Measurements from ENCODE around the gene ZNF83. TPM values are rescaled to one million over a fixed set of nuclear protein-coding genes. Genes with fewer than 3 reads are reported as not detected.

ZNF83 gene
- total RNA-seq, 1 experiment from 2014 or later: 36.8 TPM

DNA sequence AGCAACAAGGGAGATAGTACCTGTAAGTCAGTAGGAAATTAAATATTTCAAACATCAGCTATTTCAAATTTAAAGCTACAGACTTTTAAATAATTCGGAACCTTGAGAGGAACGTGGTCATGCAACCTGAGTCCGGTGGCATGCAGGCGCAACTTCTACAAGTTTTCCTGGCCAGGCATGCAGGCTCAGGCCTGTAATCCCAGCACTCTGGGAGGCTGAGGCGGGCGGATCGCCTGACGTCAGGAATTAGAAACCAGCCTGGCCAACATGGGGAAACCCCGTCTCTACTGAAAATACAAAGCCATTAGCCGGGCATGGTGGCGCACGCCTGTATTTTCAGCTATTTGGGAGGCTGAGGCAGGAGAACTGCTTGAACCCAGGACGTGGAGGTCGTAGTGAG, 70.2 kb downstream of the ZNF83 start:
- ChIA-PET CTCF (no interaction called here), POLR2A (no interaction called here)
- Mint-ChIP-seq H3K4me3 (ENCODE audit: unreplicated experiment) (no peak overlapping the region), H3K27ac (ENCODE audit: unreplicated experiment) (no peak overlapping the region), H3K4me1 (ENCODE audit: low read depth, unreplicated experiment) (peaks cover 10% of the 10 kb centered on the region), H3K9me3 (ENCODE audit: unreplicated experiment) (peaks cover 19% of the 10 kb centered on the region), H3K27me3 (ENCODE audit: insufficient read depth, unreplicated experiment) (no peaks in the 10 kb centered on the region), H3K36me3 (ENCODE audit: insufficient read depth, unreplicated experiment) (peaks cover 61% of the 10 kb centered on the region)
- no peak for DNase-seq
- H3K4me1 ChIP-seq: 0 out of 2 replicates have a peak, but pooled peaks cover 3% of the 10 kb centered on the region
- TF ChIP-seq, protein P1, sequence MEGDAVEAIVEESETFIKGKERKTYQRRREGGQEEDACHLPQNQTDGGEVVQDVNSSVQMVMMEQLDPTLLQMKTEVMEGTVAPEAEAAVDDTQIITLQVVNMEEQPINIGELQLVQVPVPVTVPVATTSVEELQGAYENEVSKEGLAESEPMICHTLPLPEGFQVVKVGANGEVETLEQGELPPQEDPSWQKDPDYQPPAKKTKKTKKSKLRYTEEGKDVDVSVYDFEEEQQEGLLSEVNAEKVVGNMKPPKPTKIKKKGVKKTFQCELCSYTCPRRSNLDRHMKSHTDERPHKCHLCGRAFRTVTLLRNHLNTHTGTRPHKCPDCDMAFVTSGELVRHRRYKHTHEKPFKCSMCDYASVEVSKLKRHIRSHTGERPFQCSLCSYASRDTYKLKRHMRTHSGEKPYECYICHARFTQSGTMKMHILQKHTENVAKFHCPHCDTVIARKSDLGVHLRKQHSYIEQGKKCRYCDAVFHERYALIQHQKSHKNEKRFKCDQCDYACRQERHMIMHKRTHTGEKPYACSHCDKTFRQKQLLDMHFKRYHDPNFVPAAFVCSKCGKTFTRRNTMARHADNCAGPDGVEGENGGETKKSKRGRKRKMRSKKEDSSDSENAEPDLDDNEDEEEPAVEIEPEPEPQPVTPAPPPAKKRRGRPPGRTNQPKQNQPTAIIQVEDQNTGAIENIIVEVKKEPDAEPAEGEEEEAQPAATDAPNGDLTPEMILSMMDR (IDR thresholded peaks at IDR 0.05; ENCODE audit: insufficient read depth in 1 of 2, low read depth in 1 of 2, low read length in 1 of 2, severe bottlenecking in 1 of 2, unreplicated experiment in 1 of 2): no peak
- BruUV-seq (replicated peaks): no TSS peak
- peaks cover 21% of the 10 kb centered on the region; the same call in 1 of the 2 replicates for H3K9me3 ChIP-seq
- intact Hi-C loops (cut with micrococcal nuclease; ENCODE audit: unreplicated experiment): no loop called here
- no peak overlapping the region for H3K4me3 ChIP-seq (ENCODE audit: low read depth, low read length)
- no peaks in the 10 kb centered on the region for H3K27me3 ChIP-seq (replicated peaks; ENCODE audit: control insufficient read depth, insufficient read depth, low read length)
- H3K36me3 ChIP-seq (ENCODE audit: control insufficient read depth, insufficient read depth, low read length): peaks cover 1% of the 10 kb centered on the region; the same call in 1 of the 2 replicates

- TF ChIP-seq, protein P1 (IDR thresholded peaks at IDR 0.05; ENCODE audit: insufficient read depth in 1 of 2, low read depth in 1 of 2, low read length in 1 of 2, severe bottlenecking in 1 of 2, unreplicated experiment in 1 of 2): no peak
These were observed 71.6 kb downstream of the ZNF83 start for GRCh38 chr19:52566588-52566987.

GRCh38 chr19:52566121-52566520, 72.0 kb downstream of the ZNF83 start:
- Histone ChIP-seq H3K9me3 (peaks cover 21% of the 10 kb centered on the region; the same call in 1 of the 2 replicates), H3K36me3 (ENCODE audit: control insufficient read depth, insufficient read depth, low read length) (no peaks in the 10 kb centered on the region; the same call in 1 of the 2 replicates), H3K4me1 (0 out of 2 replicates have a peak, but pooled peaks cover 3% of the 10 kb centered on the region), H3K4me3 (ENCODE audit: low read depth, low read length) (no peak overlapping the region), H3K27me3 (replicated peaks; ENCODE audit: control insufficient read depth, insufficient read depth, low read length) (no peaks in the 10 kb centered on the region)
- TF ChIP-seq, protein P1 (IDR thresholded peaks at IDR 0.05; ENCODE audit: insufficient read depth in 1 of 2, low read depth in 1 of 2, low read length in 1 of 2, severe bottlenecking in 1 of 2, unreplicated experiment in 1 of 2): no peak
- CTCF ChIA-PET: no interaction called here
- intact Hi-C loops (cut with micrococcal nuclease; ENCODE audit: unreplicated experiment): no loop called here
- Mint-ChIP-seq H3K9me3 (ENCODE audit: unreplicated experiment) (peaks cover 6% of the 10 kb centered on the region), H3K4me3 (ENCODE audit: unreplicated experiment) (no peak overlapping the region), H3K27me3 (ENCODE audit: insufficient read depth, unreplicated experiment) (no peaks in the 10 kb centered on the region), H3K27ac (ENCODE audit: unreplicated experiment) (no peak overlapping the region), H3K4me1 (ENCODE audit: low read depth, unreplicated experiment) (peaks cover 6% of the 10 kb centered on the region), H3K36me3 (ENCODE audit: insufficient read depth, unreplicated experiment) (peaks cover 55% of the 10 kb centered on the region)
- DNase-seq: no peak
- POLR2A ChIA-PET: no interaction called here
- no TSS peak for BruUV-seq (replicated peaks)

More at GRCh38 chr19:52566588-52566987, 71.6 kb downstream of the ZNF83 start:
- Mint-ChIP-seq H3K9me3 (ENCODE audit: unreplicated experiment) (peaks cover 11% of the 10 kb centered on the region), H3K27me3 (ENCODE audit: insufficient read depth, unreplicated experiment) (no peaks in the 10 kb centered on the region), H3K27ac (ENCODE audit: unreplicated experiment) (no peak overlapping the region), H3K4me3 (ENCODE audit: unreplicated experiment) (no peak overlapping the region), H3K36me3 (ENCODE audit: insufficient read depth, unreplicated experiment) (peaks cover 59% of the 10 kb centered on the region), H3K4me1 (ENCODE audit: low read depth, unreplicated experiment) (peaks cover 10% of the 10 kb centered on the region)
- Histone ChIP-seq H3K4me3 (ENCODE audit: low read depth, low read length) (no peak overlapping the region), H3K9me3 (peaks cover 21% of the 10 kb centered on the region; the same call in 1 of the 2 replicates), H3K36me3 (ENCODE audit: control insufficient read depth, insufficient read depth, low read length) (no peaks in the 10 kb centered on the region; the same call in 1 of the 2 replicates), H3K4me1 (0 out of 2 replicates have a peak, but pooled peaks cover 3% of the 10 kb centered on the region), H3K27me3 (replicated peaks; ENCODE audit: control insufficient read depth, insufficient read depth, low read length) (no peaks in the 10 kb centered on the region)
- no TSS peak for BruUV-seq (replicated peaks)
- CTCF ChIA-PET: no interaction called here
- peak in 1 of 2 experiments; percentile 11 for DNase-seq
- intact Hi-C loops (cut with micrococcal nuclease; ENCODE audit: unreplicated experiment): no loop called here
- POLR2A ChIA-PET: no interaction called here

Other genes starting within 250 kb of the ZNF83 start
- gene ZNF528, start 240.5 kb downstream of the ZNF83 start, total RNA-seq (2022): 5.7 and 7.8 TPM in 2 replicates
- not detected in 2 replicates for gene ZNF534, start 209.2 kb downstream of the ZNF83 start, total RNA-seq (2022)
- not detected in 2 replicates for gene ZNF578, start 184.8 kb downstream of the ZNF83 start, total RNA-seq (2022)
- gene ZNF808, start 110.7 kb downstream of the ZNF83 start, total RNA-seq (2022): 19.3 and 19.8 TPM in 2 replicates
- gene ZNF701, start 68.1 kb downstream of the ZNF83 start, total RNA-seq (2022): 17.5 and 19.6 TPM in 2 replicates
- gene ZNF611, start 96.7 kb upstream of the ZNF83 start, total RNA-seq (2022): 27.5 and 28.5 TPM in 2 replicates
- 18.8 and 21.1 TPM in 2 replicates for gene ZNF600, start 148.4 kb upstream of the ZNF83 start, total RNA-seq (2022)
- gene ZNF28, start 183.3 kb upstream of the ZNF83 start, total RNA-seq (2022): 27.2 and 28.2 TPM in 2 replicates
- 29.1 and 35.8 TPM in 2 replicates for gene ZNF468, start 219.3 kb upstream of the ZNF83 start, total RNA-seq (2022)

Measured in Caco-2 (cell line).